C4-2B (cell line): ENCODE measurements around the gene DDX42.
"Not testable (repeated sequence)": the region's sequence is repeated elsewhere in the genome, so short reads cannot be mapped to it uniquely, and the experiment has no call there.

ENCODE experiments used
- H3K27ac ChIP-seq: fragments of 450-650 bp; 2 replicates; pipeline ENCODE4 v1.5.1; 2017
- ZFX ChIP-seq: fragments of 450-650 bp; IDR thresholded peaks from 2 replicates; pipeline ENCODE4 v1.6.1; 2017
- TF ChIP-seq, protein P1 (sequence below): fragments of 450-650 bp; conservative IDR thresholded peaks from 2 replicates; pipeline ENCODE4 v1.5.1; 2017; ENCODE audit warnings: mild to moderate bottlenecking

DDX42 gene

DNA sequence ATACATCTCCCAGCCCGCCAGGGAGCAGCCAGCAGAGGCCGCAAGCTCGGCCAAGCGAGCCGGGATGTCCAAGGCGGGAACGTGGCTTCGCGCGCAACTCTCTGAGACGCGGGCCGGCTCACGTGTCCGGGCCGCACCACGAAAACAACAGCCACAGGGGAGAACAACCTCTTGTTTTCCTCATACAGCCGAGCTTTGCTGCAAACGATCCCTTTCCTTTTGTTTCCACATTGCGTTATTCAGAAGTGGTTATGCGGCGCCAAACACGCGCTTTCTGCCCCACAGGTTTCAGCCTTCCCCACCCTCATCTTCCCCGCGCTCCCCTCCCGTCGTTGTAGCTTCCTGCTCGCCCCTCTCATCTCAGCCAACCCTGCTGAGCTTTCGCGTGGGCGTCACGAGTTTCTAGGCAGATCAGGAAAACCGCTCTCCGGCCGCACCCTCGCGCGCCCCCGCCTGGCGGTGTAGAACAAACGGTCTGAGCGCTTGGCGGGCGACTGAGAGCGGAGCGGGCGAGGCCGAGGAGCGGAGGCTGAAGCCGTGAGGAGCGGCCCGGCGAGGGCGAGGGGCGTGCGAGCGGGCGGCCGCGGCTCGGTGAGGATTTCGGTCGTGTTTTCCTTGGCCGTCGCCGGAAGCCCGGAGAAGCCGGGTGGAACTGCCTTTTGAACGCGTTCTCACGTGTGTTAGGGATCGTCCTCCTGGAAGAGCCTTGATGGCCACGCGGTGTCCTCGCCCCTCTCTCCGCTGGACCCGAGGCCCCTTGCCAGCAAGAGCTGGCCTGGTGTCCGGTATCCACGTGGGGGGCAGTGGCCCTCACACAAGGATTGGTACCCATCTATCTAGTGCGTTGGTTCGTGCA lies 75.1 kb downstream of the DDX42 start:
- TF ChIP-seq, protein P1, sequence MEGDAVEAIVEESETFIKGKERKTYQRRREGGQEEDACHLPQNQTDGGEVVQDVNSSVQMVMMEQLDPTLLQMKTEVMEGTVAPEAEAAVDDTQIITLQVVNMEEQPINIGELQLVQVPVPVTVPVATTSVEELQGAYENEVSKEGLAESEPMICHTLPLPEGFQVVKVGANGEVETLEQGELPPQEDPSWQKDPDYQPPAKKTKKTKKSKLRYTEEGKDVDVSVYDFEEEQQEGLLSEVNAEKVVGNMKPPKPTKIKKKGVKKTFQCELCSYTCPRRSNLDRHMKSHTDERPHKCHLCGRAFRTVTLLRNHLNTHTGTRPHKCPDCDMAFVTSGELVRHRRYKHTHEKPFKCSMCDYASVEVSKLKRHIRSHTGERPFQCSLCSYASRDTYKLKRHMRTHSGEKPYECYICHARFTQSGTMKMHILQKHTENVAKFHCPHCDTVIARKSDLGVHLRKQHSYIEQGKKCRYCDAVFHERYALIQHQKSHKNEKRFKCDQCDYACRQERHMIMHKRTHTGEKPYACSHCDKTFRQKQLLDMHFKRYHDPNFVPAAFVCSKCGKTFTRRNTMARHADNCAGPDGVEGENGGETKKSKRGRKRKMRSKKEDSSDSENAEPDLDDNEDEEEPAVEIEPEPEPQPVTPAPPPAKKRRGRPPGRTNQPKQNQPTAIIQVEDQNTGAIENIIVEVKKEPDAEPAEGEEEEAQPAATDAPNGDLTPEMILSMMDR = no peak; the same call in 1 of the 2 replicates
- H3K27ac ChIP-seq = no peak overlapping the region

DNA sequence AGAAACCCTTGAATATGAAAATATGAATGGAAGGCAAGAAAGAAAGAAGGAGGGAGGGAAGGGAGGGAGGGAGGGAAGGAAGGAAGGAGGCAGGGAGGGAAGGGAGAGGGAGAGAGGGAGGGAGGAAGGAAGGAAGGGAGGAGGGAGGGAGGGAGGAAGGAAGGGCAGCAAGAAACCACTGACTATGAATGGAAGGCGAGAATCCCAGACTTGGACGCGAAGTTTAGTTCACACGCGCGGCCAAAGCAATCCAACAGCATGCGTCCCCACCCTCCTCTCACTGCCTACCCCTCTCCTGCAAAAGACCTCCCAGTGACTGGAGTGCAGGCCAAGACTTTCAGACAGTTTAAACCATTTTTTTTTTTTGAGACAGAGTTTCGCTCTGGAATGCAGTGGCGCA lies 76.4 kb downstream of the DDX42 start:
- no peak for TF ChIP-seq ZFX
- TF ChIP-seq, protein P1 = no peak
- H3K27ac ChIP-seq = no peak overlapping the region

DNA sequence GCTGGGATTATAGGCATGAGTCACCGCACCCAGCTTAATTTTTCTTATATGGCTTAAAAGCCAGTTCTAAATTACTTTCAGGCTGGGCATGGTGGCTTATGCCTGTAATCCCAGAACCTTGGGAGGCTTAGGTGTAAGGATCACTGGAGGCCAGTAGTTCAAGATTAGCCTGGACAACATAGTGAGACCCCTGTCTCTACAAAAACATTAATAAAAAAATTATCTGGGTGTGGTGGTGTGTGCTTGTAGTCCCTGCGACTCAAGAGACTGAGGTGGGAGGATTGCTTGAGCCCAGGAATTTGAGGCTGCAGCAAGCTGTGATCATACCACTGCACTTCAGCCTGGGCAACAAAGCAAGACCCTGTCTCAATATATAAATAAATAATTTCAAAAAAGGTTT lies 79.3 kb downstream of the DDX42 start:
- no peak overlapping the region for H3K27ac ChIP-seq
- no peak for TF ChIP-seq ZFX
- TF ChIP-seq, protein P1 = no peak

DNA sequence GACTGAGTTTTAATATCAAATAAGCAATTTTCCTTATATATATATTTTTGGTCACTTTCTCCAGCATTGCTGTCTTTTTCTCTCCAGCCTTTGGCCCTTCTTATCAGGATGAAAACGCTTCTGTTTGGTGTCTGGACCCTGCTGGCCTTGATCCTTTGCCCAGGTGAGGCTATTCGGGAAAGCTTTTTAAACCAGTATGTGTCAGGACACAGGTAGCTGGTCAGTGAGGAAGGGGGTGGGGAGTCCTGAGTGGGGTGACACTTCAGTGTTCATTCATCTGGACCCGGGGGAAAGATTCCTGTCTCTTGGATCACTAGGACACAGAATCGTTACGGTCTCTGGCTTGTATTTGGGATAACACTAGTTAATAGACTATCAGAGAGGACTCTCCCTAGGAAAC lies 80.7 kb downstream of the DDX42 start:
- TF ChIP-seq, protein P1 = no peak
- TF ChIP-seq ZFX = no peak
- no peak overlapping the region for H3K27ac ChIP-seq

DNA sequence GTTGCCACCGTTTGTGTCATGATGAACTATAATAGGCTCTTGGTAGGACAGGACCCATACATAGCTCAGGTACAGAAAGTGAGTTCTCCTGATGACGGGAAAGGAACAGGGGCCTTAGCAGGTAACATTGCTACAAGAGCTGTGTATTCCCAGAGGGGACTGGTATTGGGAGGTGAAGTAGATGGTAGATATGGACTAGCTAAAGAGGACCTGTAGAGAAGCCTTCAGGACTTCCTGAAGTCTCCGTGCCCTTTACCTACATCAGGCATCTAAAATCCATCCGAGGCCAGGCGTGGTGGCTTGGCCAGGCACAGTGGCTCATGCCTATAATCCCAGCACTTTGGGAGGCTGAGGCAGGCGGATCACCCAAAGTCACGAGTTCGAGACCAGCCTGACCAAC lies 81.2 kb downstream of the DDX42 start:
- TF ChIP-seq, protein P1 = no peak
- TF ChIP-seq ZFX = no peak
- H3K27ac ChIP-seq = no peak overlapping the region

DNA sequence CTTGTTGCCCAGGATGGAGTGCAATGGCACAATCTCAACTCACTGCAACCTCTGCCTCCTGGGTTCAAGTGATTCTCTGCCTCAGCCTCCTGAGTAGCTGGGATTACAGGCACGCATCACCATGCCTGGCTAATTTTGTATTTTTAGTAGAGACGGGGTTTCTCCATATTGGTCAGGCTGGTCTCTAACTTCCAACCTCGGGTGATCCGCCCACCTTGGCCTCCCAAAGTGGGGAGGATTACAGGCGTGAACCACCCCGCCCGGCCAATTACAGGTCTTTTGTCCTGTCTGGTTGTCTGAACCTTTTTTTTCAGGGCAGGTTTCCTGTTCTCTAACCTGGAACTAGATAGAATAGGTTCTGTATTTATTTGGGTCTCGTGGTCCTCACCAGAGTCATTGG lies 82.5 kb downstream of the DDX42 start:
- not testable (repeated sequence) for H3K27ac ChIP-seq

DNA sequence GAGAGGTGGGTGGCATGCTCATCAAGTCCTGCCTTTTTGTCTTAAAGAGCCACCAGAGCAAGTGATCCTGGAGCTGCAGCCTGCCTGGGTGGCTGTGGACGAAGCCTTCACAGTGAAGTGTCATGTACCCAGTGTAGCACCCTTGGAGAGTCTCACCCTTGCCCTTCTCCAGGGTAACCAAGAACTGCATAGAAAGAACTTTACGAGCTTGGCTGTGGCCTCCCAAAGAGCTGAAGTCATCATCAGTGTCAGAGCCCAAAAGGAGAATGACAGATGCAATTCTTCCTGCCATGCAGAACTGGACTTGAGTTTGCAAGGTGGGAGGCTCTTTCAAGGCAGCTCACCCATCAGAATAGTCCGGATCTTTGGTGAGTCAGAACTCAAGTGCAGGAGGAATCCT lies 85.3 kb downstream of the DDX42 start:
- TF ChIP-seq, protein P1 = no peak
- no peak for TF ChIP-seq ZFX

DNA sequence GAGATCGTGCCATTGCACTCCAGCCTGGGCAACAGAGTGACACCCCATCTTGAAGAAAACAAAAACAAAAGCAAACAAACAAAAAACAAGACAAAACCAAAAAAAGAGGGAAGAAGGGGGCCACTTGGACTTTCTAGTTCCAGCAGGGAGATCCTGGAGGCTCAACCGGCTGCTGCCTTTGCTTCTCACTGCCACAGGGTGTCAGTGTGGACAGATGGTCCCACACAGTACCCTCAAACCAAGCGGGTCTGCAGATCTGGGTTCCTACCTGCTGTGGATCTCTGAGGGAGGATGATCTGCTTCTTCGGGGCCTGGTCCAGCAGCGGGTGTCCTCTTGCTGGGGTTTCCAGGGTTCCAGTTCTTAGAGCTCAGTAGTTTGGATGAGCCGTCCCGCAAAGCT lies 92.7 kb downstream of the DDX42 start:
- TF ChIP-seq, protein P1 = peak; percentile 20; the same call in 1 of the 2 replicates
- not testable (repeated sequence) for H3K27ac ChIP-seq

More for the DNA sequence above, 85.3 kb downstream of the DDX42 start:
- no peak overlapping the region for H3K27ac ChIP-seq
